ENCODE data around the gene PRRT1B. TPM values are rescaled to one million over a fixed set of nuclear protein-coding genes. Genes with fewer than 3 reads are reported as not detected.

The PRRT1B gene
- total RNA-seq, 4 donors from 2014 or later: not detected

- H3K4me1 ChIP-seq: peaks cover 0 to 8% (median 0%) of the 10 kb centered on the region in 3 donors
- H3K9me3 ChIP-seq: no peaks in the 10 kb centered on the region
- H3K4me3 ChIP-seq: no peak overlapping the region
- H3K27ac ChIP-seq: no peak overlapping the region
- no peak for TF ChIP-seq POLR2AphosphoS5 (IDR thresholded peaks at IDR 0.05)
- H3K36me3 ChIP-seq: peaks cover 0 to 100% of the 10 kb centered on the region in 2 donors
- ATAC-seq: no peak
- WGBS, 2 donors (ENCODE audit: low coverage in 1 of 2): 66 to 88% methylated on average over 8 to 12 of the region's 15 CpGs
- H3K27me3 ChIP-seq: no peaks in the 10 kb centered on the region
Measured at GRCh38 chr9:131516100-131516499, 29.2 kb upstream of the PRRT1B start.

GRCh38 chr9:131516930-131517329, 28.4 kb upstream of the PRRT1B start:
- Histone ChIP-seq H3K4me1 (peaks cover 0 to 8% (median 0%) of the 10 kb centered on the region in 3 donors), H3K36me3 (peaks cover 0 to 100% of the 10 kb centered on the region in 2 donors), H3K4me3 (no peak overlapping the region), H3K27ac (no peak overlapping the region), H3K9me3 (no peaks in the 10 kb centered on the region), H3K27me3 (no peaks in the 10 kb centered on the region)
- no peak for TF ChIP-seq EP300 (IDR thresholded peaks at IDR 0.05)
- TF ChIP-seq POLR2A (IDR thresholded peaks at IDR 0.05): no peak
- no peak for TF ChIP-seq CTCF (IDR thresholded peaks at IDR 0.05)
- TF ChIP-seq POLR2AphosphoS5 (IDR thresholded peaks at IDR 0.05): no peak
- 90 to 92% methylated on average over 2 to 9 of the region's 9 CpGs for WGBS, 2 donors (ENCODE audit: low coverage in 1 of 2)
- ATAC-seq: no peak

- no peak for ATAC-seq
- H3K36me3 ChIP-seq: peaks cover 0 to 100% of the 10 kb centered on the region in 2 donors
- WGBS, 2 donors (ENCODE audit: low coverage in 1 of 2): 58 to 91% methylated on average over 6 to 7 of the region's 11 CpGs
- H3K27ac ChIP-seq: peak overlapping the region in 2 of 4 donors; percentile 24 to 30
- H3K4me1 ChIP-seq: peaks cover 0 to 8% (median 0%) of the 10 kb centered on the region in 3 donors
- H3K27me3 ChIP-seq: no peaks in the 10 kb centered on the region
- H3K4me3 ChIP-seq: no peak overlapping the region
- TF ChIP-seq CTCF (IDR thresholded peaks at IDR 0.05) (no peak), POLR2A (IDR thresholded peaks at IDR 0.05) (no peak), EP300 (IDR thresholded peaks at IDR 0.05) (no peak), POLR2AphosphoS5 (IDR thresholded peaks at IDR 0.05) (no peak)
- H3K9me3 ChIP-seq: no peaks in the 10 kb centered on the region
Measured at GRCh38 chr9:131517761-131518190, 27.5 kb upstream of the PRRT1B start.

GRCh38 chr9:131518553-131518952, 26.8 kb upstream of the PRRT1B start:
- TF ChIP-seq CTCF (IDR thresholded peaks at IDR 0.05): no peak
- no peak for TF ChIP-seq POLR2A (IDR thresholded peaks at IDR 0.05)
- no peak for TF ChIP-seq EP300 (IDR thresholded peaks at IDR 0.05)
- no peak for TF ChIP-seq POLR2AphosphoS5 (IDR thresholded peaks at IDR 0.05)
- no peak for ATAC-seq
- WGBS, 2 donors (ENCODE audit: low coverage in 1 of 2): 87 to 97% methylated on average over 3 to 11 of the region's 20 CpGs
- Histone ChIP-seq H3K9me3 (no peaks in the 10 kb centered on the region), H3K27me3 (no peaks in the 10 kb centered on the region), H3K36me3 (peaks cover 0 to 100% of the 10 kb centered on the region in 2 donors), H3K4me3 (no peak overlapping the region), H3K4me1 (peaks cover 0 to 8% (median 0%) of the 10 kb centered on the region in 3 donors), H3K27ac (peak overlapping the region in 1 of 4 donors; percentile 11)

GRCh38 chr9:131520503-131520902, 24.8 kb upstream of the PRRT1B start:
- Histone ChIP-seq H3K27me3 (no peaks in the 10 kb centered on the region), H3K9me3 (no peaks in the 10 kb centered on the region), H3K36me3 (peaks cover 0 to 100% of the 10 kb centered on the region in 2 donors), H3K27ac (no peak overlapping the region), H3K4me1 (peaks cover 0 to 8% (median 0%) of the 10 kb centered on the region in 3 donors), H3K4me3 (no peak overlapping the region)
- WGBS, 2 donors (ENCODE audit: low coverage in 1 of 2): 80 to 83% methylated on average over 5 to 10 of the region's 16 CpGs
- TF ChIP-seq CTCF (IDR thresholded peaks at IDR 0.05): no peak
- TF ChIP-seq POLR2A (IDR thresholded peaks at IDR 0.05): no peak
- TF ChIP-seq POLR2AphosphoS5 (IDR thresholded peaks at IDR 0.05): no peak
- no peak for TF ChIP-seq EP300 (IDR thresholded peaks at IDR 0.05)
- ATAC-seq: no peak

Data from gastroesophageal sphincter (tissue), 4 donors.